PC-9 (cell line): ENCODE data around the gene PRMT1.

Source experiments
- EZH2 ChIP-seq: fragments of 200-600 bp; sonication (generic); IDR thresholded peaks from 2 replicates; pipeline ENCODE4 v1.8.0; 2017; ENCODE audit warnings: antibody characterized with exemption, low read depth
- TF ChIP-seq, protein P1 (sequence below): fragments of 200-600 bp; sonication (generic); conservative IDR thresholded peaks from 2 replicates; pipeline ENCODE4 v1.6.1; 2017; ENCODE audit warnings: mixed run types, antibody characterized with exemption, mild to moderate bottlenecking, moderate library complexity

- TF ChIP-seq, protein P1, sequence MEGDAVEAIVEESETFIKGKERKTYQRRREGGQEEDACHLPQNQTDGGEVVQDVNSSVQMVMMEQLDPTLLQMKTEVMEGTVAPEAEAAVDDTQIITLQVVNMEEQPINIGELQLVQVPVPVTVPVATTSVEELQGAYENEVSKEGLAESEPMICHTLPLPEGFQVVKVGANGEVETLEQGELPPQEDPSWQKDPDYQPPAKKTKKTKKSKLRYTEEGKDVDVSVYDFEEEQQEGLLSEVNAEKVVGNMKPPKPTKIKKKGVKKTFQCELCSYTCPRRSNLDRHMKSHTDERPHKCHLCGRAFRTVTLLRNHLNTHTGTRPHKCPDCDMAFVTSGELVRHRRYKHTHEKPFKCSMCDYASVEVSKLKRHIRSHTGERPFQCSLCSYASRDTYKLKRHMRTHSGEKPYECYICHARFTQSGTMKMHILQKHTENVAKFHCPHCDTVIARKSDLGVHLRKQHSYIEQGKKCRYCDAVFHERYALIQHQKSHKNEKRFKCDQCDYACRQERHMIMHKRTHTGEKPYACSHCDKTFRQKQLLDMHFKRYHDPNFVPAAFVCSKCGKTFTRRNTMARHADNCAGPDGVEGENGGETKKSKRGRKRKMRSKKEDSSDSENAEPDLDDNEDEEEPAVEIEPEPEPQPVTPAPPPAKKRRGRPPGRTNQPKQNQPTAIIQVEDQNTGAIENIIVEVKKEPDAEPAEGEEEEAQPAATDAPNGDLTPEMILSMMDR = no peak
- no peak for TF ChIP-seq EZH2
Measured at GRCh38 chr19:49682274-49682673, 5.2 kb downstream of the PRMT1 start.
